CD4-positive, alpha-beta T cell (primary cell): ENCODE measurements around the gene HIVEP3. TPM values are rescaled to one million over a fixed set of nuclear protein-coding genes. Genes with fewer than 3 reads are reported as not detected.
A peak's percentile ranks its signal among the peaks of the same experiment; 100 is the strongest.

Experiments
- ATAC-seq: fragments of 200-7000 bp; cut with Tn5 transposase; one replicate; pipeline ENCODE4 v1.10.0; 2022; ENCODE audit warnings: mild to moderate bottlenecking; ENCODE audit not compliant: poor library complexity
- CTCF ChIA-PET: fragments of 350-600 bp; sonication (Branson Sonifier 250); formaldehyde crosslinking; loops from one replicate; lab custom pipeline; 2021; ENCODE audit warnings: antibody characterized with exemption, inconsistent platforms; lab: Charles Lee
- POLR2A ChIA-PET: fragments of 350-600 bp; sonication (Branson Sonifier 250); formaldehyde crosslinking; loops from one replicate; lab custom pipeline; 2021; ENCODE audit warnings: antibody characterized with exemption, inconsistent platforms; lab: Charles Lee
- DNase-seq, 14 experiments: peaks; one replicate each; pipeline ENCODE4 v3.0.0-alpha.2; 2013 to 2020; ENCODE audit warnings: mixed read lengths in 2 of 14
- H3K27ac ChIP-seq, 2 donors: one replicate each; pipeline versions ENCODE4 v1.5.1 to v1.7.0; 2013; ENCODE audit warnings: low read length in 2 of 2, low read depth in 1 of 2, mild to moderate bottlenecking in 1 of 2
- H3K27me3 ChIP-seq, 2 experiments: 1 replicate in 1 of 2; 2 replicates in 1 of 2; pipeline versions ENCODE4 v1.6.1 to v1.7.0; 2013; ENCODE audit warnings: low read length in 2 of 2, control low read depth in 1 of 2, mild to moderate bottlenecking in 1 of 2, moderate library complexity in 1 of 2; ENCODE audit not compliant: insufficient read depth in 2 of 2, control insufficient read depth in 1 of 2
- H3K36me3 ChIP-seq: one replicate; pipeline ENCODE4 v1.6.1; 2013; ENCODE audit warnings: low read length, control low read depth; ENCODE audit not compliant: insufficient read depth
- H3K4me1 ChIP-seq: one replicate; pipeline ENCODE4 v1.6.1; 2013; ENCODE audit warnings: low read length, control low read depth; ENCODE audit not compliant: insufficient read depth
- H3K4me3 ChIP-seq: one replicate; pipeline ENCODE4 v1.5.1; 2013; ENCODE audit warnings: mild to moderate bottlenecking, low read length, moderate library complexity
- H3K9me3 ChIP-seq, 2 experiments: 1 replicate in 1 of 2; 2 replicates in 1 of 2; pipeline versions ENCODE4 v1.6.1 to v1.7.0; 2013; ENCODE audit warnings: low read length in 2 of 2, mild to moderate bottlenecking in 2 of 2, control low read depth in 1 of 2, moderate library complexity in 1 of 2; ENCODE audit not compliant: control insufficient read depth in 1 of 2, insufficient read depth in 1 of 2
- H3K27ac Mint-ChIP-seq: one replicate; pipeline ENCODE4 v1.8.0; 2020; ENCODE audit warnings: mixed read lengths
- H3K27me3 Mint-ChIP-seq: one replicate; pipeline ENCODE4 v1.8.0; 2021; ENCODE audit warnings: mixed read lengths
- H3K36me3 Mint-ChIP-seq: one replicate; pipeline ENCODE4 v1.8.0; 2021; ENCODE audit warnings: low read depth, mixed read lengths
- H3K4me1 Mint-ChIP-seq: one replicate; pipeline ENCODE4 v1.8.0; 2021; ENCODE audit warnings: low read depth, mixed read lengths
- H3K4me3 Mint-ChIP-seq: one replicate; pipeline ENCODE4 v1.8.0; 2020; ENCODE audit warnings: mild to moderate bottlenecking, mixed read lengths
- H3K9me3 Mint-ChIP-seq: one replicate; pipeline ENCODE4 v1.8.0; 2020; ENCODE audit warnings: mixed read lengths
- CTCF ChIP-seq: fragments of 200-600 bp; IDR thresholded peaks from one replicate; pipeline ENCODE4 v1.8.0; 2022; ENCODE audit warnings: antibody characterized with exemption, mild to moderate bottlenecking
- intact Hi-C, 2 experiments: fragments of 100-400 bp; cut with DNase I in 1 of 2; cut with micrococcal nuclease in 1 of 2; formaldehyde crosslinking; loops; one replicate each; pipeline versions ENCODE4 v1.15.1 to v1.9.0; 2023 to 2025; cut with DNase I, micrococcal nuclease
- total RNA-seq, 174 experiments: library from RNA in 2 of 174; stranded (reverse) in 2 of 174; gene quantifications; one replicate each; pipeline ENCODE4 v1.2.3 and lab custom pipeline; 2021 to 2026

The HIVEP3 gene
- total RNA-seq, 2 experiments from 2014 or later, result 5.1 to 5.4 TPM

DNA sequence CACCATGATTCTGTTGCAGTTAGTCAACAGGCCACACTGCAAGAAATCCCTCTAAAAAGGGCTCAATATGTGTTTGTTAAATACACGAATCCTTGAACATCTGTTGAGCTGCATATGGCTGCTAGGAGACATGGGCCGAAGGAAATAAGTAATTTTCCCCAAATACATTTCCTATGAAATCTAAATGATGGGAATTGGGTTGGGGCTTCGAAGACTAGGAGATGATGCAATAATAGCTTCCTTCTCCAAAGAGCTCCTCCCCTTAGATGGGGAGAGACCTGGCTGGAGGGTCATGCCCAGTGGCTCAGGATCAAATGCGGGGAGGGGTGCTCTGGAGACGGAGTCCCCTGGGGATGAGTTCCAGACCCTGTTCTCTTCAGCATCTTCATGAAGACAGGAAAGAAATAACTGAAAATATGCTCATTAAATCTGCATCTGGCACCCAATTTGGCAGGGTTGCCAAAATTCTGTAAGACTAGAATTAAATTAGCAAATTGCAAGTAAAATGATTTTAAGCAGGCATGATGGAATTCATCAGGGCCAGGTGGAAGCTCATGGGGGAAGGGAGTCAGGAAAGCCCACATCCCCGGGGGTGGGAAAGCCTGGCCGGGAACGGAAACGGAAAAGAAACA, 269.2 kb downstream of the HIVEP3 start:
- Histone ChIP-seq H3K36me3 (no peaks in the 10 kb centered on the region), H3K4me1 (peaks cover 15% of the 10 kb centered on the region), H3K27me3 (no peaks in the 10 kb centered on the region), H3K27ac (no peak overlapping the region), H3K4me3 (no peak overlapping the region), H3K9me3 (no peaks in the 10 kb centered on the region)
- no peak for DNase-seq
- intact Hi-C loops, result no loop called here
- no peaks in the 10 kb centered on the region for H3K36me3 Mint-ChIP-seq
- no peak for ATAC-seq
- H3K27me3 Mint-ChIP-seq, result no peaks in the 10 kb centered on the region
- no peaks in the 10 kb centered on the region for H3K9me3 Mint-ChIP-seq
- TF ChIP-seq CTCF, result no peak
- CTCF ChIA-PET, result no interaction called here
- POLR2A ChIA-PET, result interaction anchor here (1.4 kb wide), 1 partner anchor 9 kb away, joined by 3 read pairs; no protein-coding TSS in a partner anchor
- peak overlapping the region; percentile 14 for H3K27ac Mint-ChIP-seq
- H3K4me3 Mint-ChIP-seq, result no peak overlapping the region
- H3K4me1 Mint-ChIP-seq, result peaks cover 29% of the 10 kb centered on the region

DNA sequence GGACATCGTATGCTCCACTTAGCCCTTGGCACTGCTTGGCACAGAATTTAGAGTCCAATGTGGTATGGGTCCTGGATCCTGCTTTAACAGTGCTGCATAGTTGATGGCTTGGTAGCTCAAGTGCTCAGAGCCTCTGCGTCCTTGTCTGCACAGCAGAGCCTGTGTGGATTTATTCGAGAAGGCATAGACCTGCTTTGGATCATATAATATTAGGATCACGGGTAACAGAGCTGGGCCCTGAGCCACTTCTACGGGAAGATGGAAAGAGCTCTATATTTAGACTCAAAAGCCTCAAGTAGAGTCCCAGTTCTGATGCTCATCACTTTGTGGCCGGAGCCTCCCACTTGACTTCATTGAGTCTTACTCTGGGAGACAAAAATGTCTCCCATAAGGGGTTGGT, 269.9 kb downstream of the HIVEP3 start:
- Mint-ChIP-seq H3K4me3 (no peak overlapping the region), H3K27me3 (no peaks in the 10 kb centered on the region), H3K9me3 (no peaks in the 10 kb centered on the region), H3K36me3 (no peaks in the 10 kb centered on the region), H3K27ac (no peak overlapping the region), H3K4me1 (peaks cover 29% of the 10 kb centered on the region)
- Histone ChIP-seq H3K9me3 (no peaks in the 10 kb centered on the region), H3K4me3 (no peak overlapping the region), H3K36me3 (no peaks in the 10 kb centered on the region), H3K27me3 (no peaks in the 10 kb centered on the region), H3K4me1 (peaks cover 15% of the 10 kb centered on the region), H3K27ac (no peak overlapping the region)
- ChIA-PET CTCF (no interaction called here), POLR2A (interaction anchor here (1.4 kb wide), 1 partner anchor 8 kb away, joined by 3 read pairs; no protein-coding TSS in a partner anchor)
- TF ChIP-seq CTCF, result no peak
- intact Hi-C loops, result no loop called here
- ATAC-seq (no peak), DNase-seq (no peak)

GRCh38 chr1:41648230-41648629, 270.5 kb downstream of the HIVEP3 start:
- H3K27ac Mint-ChIP-seq, result no peak overlapping the region
- ChIA-PET CTCF (no interaction called here), POLR2A (interaction anchor here (1.4 kb wide), 1 partner anchor 8 kb away, joined by 3 read pairs; no protein-coding TSS in a partner anchor)

More at GRCh38 chr1:41648230-41648629, 270.5 kb downstream of the HIVEP3 start:
- intact Hi-C loops, result no loop called here
- Mint-ChIP-seq H3K9me3 (no peaks in the 10 kb centered on the region), H3K4me1 (peaks cover 29% of the 10 kb centered on the region), H3K36me3 (no peaks in the 10 kb centered on the region), H3K27me3 (no peaks in the 10 kb centered on the region), H3K4me3 (no peak overlapping the region)
- Histone ChIP-seq H3K4me1 (peaks cover 15% of the 10 kb centered on the region), H3K36me3 (no peaks in the 10 kb centered on the region), H3K9me3 (no peaks in the 10 kb centered on the region), H3K4me3 (no peak overlapping the region), H3K27ac (no peak overlapping the region), H3K27me3 (no peaks in the 10 kb centered on the region)
- TF ChIP-seq CTCF, result no peak
- ATAC-seq, result no peak
- DNase-seq, result no peak
